G401 (cell line): ENCODE measurements around the gene DESI2. TPM values are rescaled to one million over a fixed set of nuclear protein-coding genes. Genes with fewer than 3 reads are reported as not detected.

Experiments
- DNase-seq: peaks from one replicate; pipeline ENCODE4 v3.0.0-alpha.2; 2015; ENCODE audit warnings: low spot score
- in situ Hi-C: cut with HindIII; loops from 2 replicates; pipeline ENCODE4 v1.10.0; 2016; ENCODE audit warnings: low sequenced_read_pairs, mixed read lengths
- total RNA-seq: library from RNA; depleted of rRNA; stranded (reverse); fragments of >200 nt; shearing (Covaris generic); gene quantifications from 2 replicates; pipeline ENCODE4 v1.2.3, GENCODE V29; 2014; rRNA removed

Gene DESI2
- 64.6 and 103 TPM in 2 replicates for total RNA-seq

GRCh38 chr1:244652623-244653438 lies at the start of gene DESI2:
Gene DESI2 (plus strand): TSS chr1:244653126. CDS start chr1:244653314, 188 bp downstream.
- DNase-seq = peak; percentile 100
- in situ Hi-C loops = no loop called here

DNA sequence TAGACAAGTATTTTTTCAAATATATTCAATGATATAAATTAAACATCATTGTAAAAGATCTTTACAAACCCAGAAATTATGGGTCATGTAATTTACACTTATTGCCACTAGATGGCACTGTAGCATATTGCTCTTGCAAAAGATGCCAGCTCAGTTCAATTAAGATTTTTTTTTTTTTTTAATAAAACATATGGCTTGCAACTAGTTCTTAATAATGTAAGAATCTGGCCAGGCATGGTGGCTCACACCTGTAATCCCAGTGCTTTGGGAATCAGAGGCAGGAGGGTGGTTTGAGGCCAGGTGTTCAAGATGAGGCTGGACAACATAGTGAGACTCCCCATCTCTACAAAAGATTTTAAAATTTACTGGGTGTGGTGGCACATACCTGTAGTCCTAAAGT lies 49.4 kb upstream of the DESI2 start:
- peak; percentile 54 for DNase-seq
- in situ Hi-C loops = no loop called here

GRCh38 chr1:244605835-244606370 lies 47.0 kb upstream of the DESI2 start:
- DNase-seq = no peak
- in situ Hi-C loops = no loop called here

- no peak for DNase-seq
- in situ Hi-C loops = no loop called here
Observed at GRCh38 chr1:244614113-244614836, 38.7 kb upstream of the DESI2 start.

- DNase-seq = no peak
- in situ Hi-C loops = no loop called here
Observed at GRCh38 chr1:244614879-244615278, 38.0 kb upstream of the DESI2 start.

GRCh38 chr1:244615301-244615700 lies 37.6 kb upstream of the DESI2 start:
- in situ Hi-C loops = no loop called here
- no peak for DNase-seq

DNA sequence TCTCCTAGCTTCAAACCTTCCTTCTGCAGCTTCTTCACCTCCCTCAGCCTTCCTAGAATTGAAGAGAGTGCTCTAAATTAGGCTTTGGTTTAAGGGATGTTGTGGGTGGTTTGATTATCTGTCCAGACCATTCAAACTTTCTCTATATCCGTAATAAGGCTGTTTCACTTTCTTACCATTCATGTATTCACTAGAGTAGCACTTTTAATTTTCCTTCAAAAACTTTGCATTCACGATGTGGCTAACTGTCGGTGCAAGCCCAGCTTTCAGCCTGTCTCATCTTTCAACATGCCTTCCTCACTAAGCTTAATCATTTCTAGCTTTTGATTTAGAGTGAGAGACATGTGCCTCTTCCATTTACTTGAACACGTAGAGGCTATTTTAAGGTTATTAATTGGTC lies 26.2 kb upstream of the DESI2 start:
- DNase-seq = no peak
- in situ Hi-C loops = no loop called here

- DNase-seq = no peak
- in situ Hi-C loops = no loop called here
Observed at GRCh38 chr1:244628789-244629188, 24.1 kb upstream of the DESI2 start.

- in situ Hi-C loops = no loop called here
- DNase-seq = no peak
Observed at GRCh38 chr1:244633140-244633539, 19.8 kb upstream of the DESI2 start.

- in situ Hi-C loops = no loop called here
- DNase-seq = no peak
Observed at GRCh38 chr1:244634546-244634945, 18.4 kb upstream of the DESI2 start.

GRCh38 chr1:244636488-244637259 lies 16.3 kb upstream of the DESI2 start:
- DNase-seq = no peak
- in situ Hi-C loops = no loop called here

GRCh38 chr1:244639561-244639960 lies 13.4 kb upstream of the DESI2 start:
- in situ Hi-C loops = no loop called here
- no peak for DNase-seq

DNA sequence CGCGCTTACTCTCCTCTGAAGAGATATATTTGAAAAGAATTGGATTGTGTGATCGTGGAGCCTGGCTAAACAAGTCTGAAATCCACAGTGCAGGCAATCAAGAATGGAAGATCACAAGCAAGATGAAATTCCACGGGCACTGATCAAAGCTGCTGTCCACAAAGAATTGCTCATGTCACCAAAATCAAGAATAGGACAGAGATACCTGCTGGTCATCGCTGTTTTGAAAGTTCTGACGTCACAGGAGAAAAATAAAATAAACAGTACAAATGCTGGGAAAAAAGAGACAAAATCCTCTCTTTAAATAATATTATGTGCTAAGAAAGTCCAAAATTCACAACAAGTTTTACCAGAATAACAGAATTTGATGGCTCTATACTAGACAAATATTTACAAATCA lies 12.0 kb upstream of the DESI2 start:
- DNase-seq = no peak
- in situ Hi-C loops = no loop called here

- in situ Hi-C loops = no loop called here
Observed at GRCh38 chr1:244642526-244642925, 10.4 kb upstream of the DESI2 start.

DNA sequence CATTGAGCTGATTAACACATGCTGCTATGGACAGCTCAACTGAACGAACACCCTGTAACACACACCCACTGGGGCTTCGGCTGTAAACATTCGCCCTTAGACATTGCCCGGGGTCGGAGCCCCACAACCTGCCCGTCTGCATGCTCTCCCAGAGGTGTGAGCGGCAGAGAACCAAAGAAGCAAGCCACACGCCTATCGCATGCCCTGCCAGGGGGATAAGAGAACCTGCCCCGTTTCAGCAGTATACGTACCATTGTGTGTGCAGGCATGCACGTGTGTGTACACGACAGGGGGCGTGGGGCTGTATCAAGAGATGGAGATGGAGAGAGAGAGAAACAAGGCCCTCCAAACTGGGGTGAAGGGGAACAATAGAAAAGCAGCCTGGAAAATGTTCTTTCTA lies 9.9 kb upstream of the DESI2 start:
- no peak for DNase-seq

More at GRCh38 chr1:244642526-244642925, 10.4 kb upstream of the DESI2 start:
- DNase-seq = no peak

DNA sequence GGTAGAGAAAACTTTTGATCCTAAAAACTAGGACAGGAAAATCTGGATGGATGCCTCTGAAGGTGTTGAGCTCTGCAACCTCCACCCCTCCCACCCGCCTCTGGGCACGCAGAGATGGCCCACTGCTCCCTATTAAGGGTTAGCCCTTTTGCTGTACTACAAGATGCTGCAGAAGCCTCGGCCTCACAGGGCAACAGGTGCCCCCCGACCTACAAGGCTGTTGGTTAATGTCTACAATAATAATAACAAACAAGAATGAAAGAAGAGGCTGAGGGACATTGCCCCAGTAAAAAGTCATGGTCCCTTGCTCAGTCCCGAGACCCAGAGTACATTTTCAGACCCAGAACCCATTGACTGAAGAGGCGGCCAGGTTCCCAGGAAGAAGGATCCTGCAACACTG lies 7.5 kb upstream of the DESI2 start:
- in situ Hi-C loops = no loop called here
- DNase-seq = no peak

More for the DNA sequence above, 9.9 kb upstream of the DESI2 start:
- in situ Hi-C loops = no loop called here

- no peak for DNase-seq
- in situ Hi-C loops = no loop called here
Observed at GRCh38 chr1:244645890-244646289, 7.0 kb upstream of the DESI2 start.

DNA sequence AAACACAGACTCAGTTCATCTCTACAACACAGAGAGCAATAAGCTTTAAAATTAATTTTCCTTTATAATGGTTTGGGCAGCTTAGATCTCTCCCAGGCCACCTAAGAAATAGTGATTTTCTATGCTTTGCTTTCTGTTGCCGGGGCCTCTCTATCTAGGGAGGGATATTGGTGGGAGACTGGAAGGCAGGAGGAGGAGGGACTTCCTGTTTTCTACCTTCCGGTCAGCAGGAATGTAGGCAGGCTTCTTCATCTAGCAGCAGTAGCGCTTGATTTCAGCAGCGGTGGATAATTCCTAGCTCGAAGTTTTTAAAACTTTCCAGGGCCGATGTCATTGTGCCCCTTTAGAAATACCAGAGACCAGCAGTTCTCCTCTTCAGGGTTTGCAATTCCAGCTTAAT lies 5.1 kb upstream of the DESI2 start:
- DNase-seq = no peak
- in situ Hi-C loops = no loop called here

DNA sequence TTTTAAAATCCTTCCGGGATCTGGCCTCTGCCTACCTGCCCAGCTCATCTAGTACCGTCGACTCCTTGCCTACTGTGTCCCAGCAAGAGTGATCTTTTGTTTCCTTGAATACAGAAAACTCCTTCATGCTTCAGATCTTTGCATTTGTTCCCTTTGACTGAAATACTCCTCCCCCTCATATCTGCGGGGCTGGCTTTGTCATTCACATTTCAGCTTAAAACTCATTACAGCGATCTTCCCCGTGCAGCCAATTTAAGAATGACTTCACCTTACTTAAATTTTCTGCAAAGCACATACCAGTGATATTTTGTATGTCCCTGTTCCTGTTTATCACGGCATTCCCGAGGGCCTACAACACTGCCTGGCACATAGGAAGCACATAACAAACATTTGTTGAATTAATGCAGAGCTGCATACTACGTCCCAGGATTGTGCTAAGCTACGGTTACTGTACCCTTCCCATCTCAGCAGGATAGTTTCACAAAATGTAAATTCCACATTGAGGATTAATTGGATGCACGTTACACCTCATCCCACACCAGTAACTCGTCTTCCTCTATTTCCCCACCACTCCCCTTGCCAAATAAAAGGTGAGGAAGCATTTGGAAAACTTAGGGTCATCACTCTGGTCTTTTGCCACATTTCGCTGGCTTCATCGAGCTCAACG lies 837 bp upstream of the DESI2 start:
- in situ Hi-C loops = no loop called here
- no peak for DNase-seq
